K562 (cell line): ENCODE results near the gene VANGL1. TPM values are rescaled to one million over a fixed set of nuclear protein-coding genes. Genes with fewer than 3 reads are reported as not detected.

Source experiments
- ATAC-seq: fragments of 200-7000 bp; cut with Tn5 transposase; 3 replicates; pipeline ENCODE4 v1.9.1; 2020; ENCODE audit warnings: moderate library complexity
- BruUV-seq: library from RNA; stranded (reverse); fragments of 400-500 nt; replicated peaks from 2 replicates; lab custom pipeline; 2021; lab: Mats Ljungman, UMichigan
- CTCF ChIA-PET: fragments of 300-600 bp; formaldehyde crosslinking; extraction: SDS; loops from one replicate; lab custom pipeline; 2021; ENCODE audit warnings: low intra/inter-chr PET ratio; lab: Yijun Ruan, JAX
- POLR2A ChIA-PET: fragments of 300-600, 350-650 bp; sonication (Branson Sonifier 250); formaldehyde crosslinking; extraction: SDS; loops from one replicate; lab custom pipeline; 2021; ENCODE audit warnings: antibody characterized with exemption, inconsistent platforms; lab: Yijun Ruan, JAX
- DNase-seq, 4 experiments: peaks; one replicate each; pipeline versions ENCODE4 v3.0.0 to v3.0.0-alpha.2; 2011 to 2018; ENCODE audit warnings: low spot score in 3 of 4, mixed read lengths in 3 of 4; ENCODE audit errors: extremely low read depth in 1 of 4
- FAIRE-seq: peaks from 2 replicates; lab custom pipeline; 2011; peaks lifted over from hg19 to GRCh38; lab: Jason Lieb, UNC
- H2AFZ ChIP-seq: 2 replicates; pipeline ENCODE4 v1.6.0; 2011; ENCODE audit warnings: low read depth, low read length, control low read depth, inconsistent platforms
- H3K27ac ChIP-seq: fragments of 200-600 bp; 3 replicates; pipeline ENCODE4 v1.8.0; 2011; ENCODE audit warnings: low read depth, mild to moderate bottlenecking, control low read depth, inconsistent platforms, low read length, moderate library complexity, mixed read lengths; ENCODE audit errors: extremely low read depth
- H3K27me3 ChIP-seq, 2 experiments: fragments of 300-600 bp in 1 of 2; 2 replicates in 1 of 2; 3 replicates in 1 of 2; pipeline versions ENCODE4 v1.6.0 to v1.8.0; 2011; ENCODE audit warnings: inconsistent platforms in 2 of 2, low read length in 2 of 2, mild to moderate bottlenecking in 1 of 2, mixed read lengths in 1 of 2, moderate library complexity in 1 of 2; ENCODE audit not compliant: control insufficient read depth in 2 of 2, insufficient read depth in 2 of 2
- H3K36me3 ChIP-seq: fragments of 300-600 bp; 3 replicates; pipeline ENCODE4 v1.8.0; 2011; ENCODE audit warnings: mild to moderate bottlenecking, low read length, inconsistent platforms; ENCODE audit not compliant: control insufficient read depth, insufficient read depth
- H3K4me1 ChIP-seq, 2 experiments: fragments of 200-600 bp in 1 of 2; replicated peaks in 1 of 2; 2 replicates in 1 of 2; 3 replicates in 1 of 2; pipeline versions ENCODE4 v1.5.1 to v1.8.0; 2011; ENCODE audit warnings: inconsistent platforms in 2 of 2, low read length in 2 of 2, mild to moderate bottlenecking in 1 of 2, mixed read lengths in 1 of 2, moderate library complexity in 1 of 2; ENCODE audit not compliant: control insufficient read depth in 2 of 2, insufficient read depth in 2 of 2
- H3K4me2 ChIP-seq: 2 replicates; pipeline ENCODE4 v1.6.1; 2011; ENCODE audit warnings: low read length, control low read depth, inconsistent platforms, mixed read lengths; ENCODE audit not compliant: insufficient read depth
- H3K4me3 ChIP-seq: fragments of 200-600 bp; sonication (generic), shearing (Covaris generic); 2 replicates; pipeline ENCODE4 v1.5.1; 2016; ENCODE audit warnings: control low read depth, inconsistent platforms
- H3K79me2 ChIP-seq: fragments of 200-600 bp; 3 replicates; pipeline ENCODE4 v1.8.0; 2011; ENCODE audit warnings: low read length, inconsistent platforms; ENCODE audit not compliant: control insufficient read depth, insufficient read depth
- H3K9ac ChIP-seq, 2 experiments: 2 replicates each; pipeline versions ENCODE4 v1.6.0 to v1.6.1; 2011; ENCODE audit warnings: low read depth in 2 of 2, low read length in 2 of 2, control low read depth in 1 of 2, inconsistent platforms in 1 of 2, mild to moderate bottlenecking in 1 of 2, mixed read lengths in 1 of 2; ENCODE audit not compliant: insufficient read depth in 1 of 2
- H3K9me1 ChIP-seq: one replicate; pipeline ENCODE4 v1.6.0; 2011; ENCODE audit warnings: inconsistent platforms, mild to moderate bottlenecking, low read length, moderate library complexity; ENCODE audit not compliant: control insufficient read depth, insufficient read depth
- H3K9me3 ChIP-seq: replicated peaks from 2 replicates; pipeline ENCODE4 v1.5.1; 2011; ENCODE audit warnings: low read depth, low read length, inconsistent platforms; ENCODE audit not compliant: control insufficient read depth, insufficient read depth
- H4K20me1 ChIP-seq: replicated peaks from 2 replicates; pipeline ENCODE4 v1.6.1; 2011; ENCODE audit warnings: low read length, inconsistent platforms, mixed read lengths; ENCODE audit not compliant: control insufficient read depth, insufficient read depth
- CREB3 ChIP-seq: fragments of 450-650 bp; conservative IDR thresholded peaks from 2 replicates; pipeline ENCODE4 v1.6.1; 2016; ENCODE audit warnings: missing genetic modification characterization, low read depth, mild to moderate bottlenecking, missing compliant biosample characterization, moderate library complexity
- DMBX1 ChIP-seq: fragments of 250-450 bp; sonication (Bioruptor Pico); IDR thresholded peaks from 2 replicates; pipeline ENCODE4 v1.8.0; 2022; ENCODE audit warnings: inconsistent platforms, mild to moderate bottlenecking, moderate library complexity, borderline replicate concordance
- ZNF175 ChIP-seq: fragments of 200-800 bp; sonication (Bioruptor generic); IDR thresholded peaks from 2 replicates; pipeline ENCODE4 v1.6.1; 2016; ENCODE audit warnings: low read depth, mild to moderate bottlenecking, missing genetic modification characterization, missing compliant biosample characterization
- WGBS: fragments of 100-300 bp; shearing (Covaris generic); methylation state at CpG from one replicate; pipeline ENCODE4 v1.1.6; 2016; ENCODE audit warnings: low coverage, mixed read lengths; ENCODE audit not compliant: insufficient coverage; ENCODE audit errors: missing lambda C conversion rate; 5-methylcytosine and 5-hydroxymethylcytosine counted together
- in situ Hi-C: fragments of 300-500 bp; cut with MboI; formaldehyde crosslinking; loops from 4 replicates; pipeline ENCODE4 v1.15.0; 2018; ENCODE audit warnings: inconsistent platforms, mixed read lengths
- intact Hi-C: fragments of 100-400 bp; cut with micrococcal nuclease; formaldehyde crosslinking; loops from 2 replicates; pipeline ENCODE4 v1.14.2; 2022
- polyA plus RNA-seq, 8 experiments: library from polyadenylated mRNA; depleted of rRNA in 4 of 8; stranded (reverse) in 5 of 8; unstranded in 3 of 8; fragments of >200 nt; fragmentation: Nextera tagmentation in 2 of 8; fragmentation: Illumina TruSeq in 1 of 8; extraction: Ambion mirVana in 2 of 8; extraction: Trizol in 1 of 8; gene quantifications; 2 replicates each; pipeline versions ENCODE4 v1.2.1 to v1.2.3, GENCODE V29; 2011 to 2014; ENCODE audit warnings: inconsistent platforms in 1 of 8, missing spikeins in 1 of 8
- total RNA-seq, 7 experiments: library from RNA; depleted of rRNA in 6 of 7; stranded (reverse); fragments of >200 nt in 6 of 7; fragmentation: Illumina TruSeq in 2 of 7; extraction: Trizol in 2 of 7; gene quantifications; 2 replicates each; pipeline versions ENCODE4 v1.2.1 to v1.2.3, GENCODE V29; 2011 to 2021; ENCODE audit warnings: low replicate concordance in 1 of 7

The VANGL1 gene
- total and polyA plus RNA-seq, 9 of the 15 experiments (the other 6 are each of a cell fraction or from before 2014, with no cell fraction given): 0.90 to 12.8 (median 9.6) TPM

GRCh38 chr1:115676498-115677181, 34.9 kb downstream of the VANGL1 start:
- no peaks in the 10 kb centered on the region for H3K27me3 ChIP-seq
- WGBS: 82% methylated on average over 7 of the region's 7 CpGs
- no peak overlapping the region for H3K9ac ChIP-seq
- DNase-seq (no peak), FAIRE-seq (peak; percentile 37), ATAC-seq (no peak)
- H2AFZ ChIP-seq: no peak overlapping the region
- no TSS peak for BruUV-seq
- no peaks in the 10 kb centered on the region for H3K79me2 ChIP-seq
- peaks cover 2 to 5% of the 10 kb centered on the region in 2 experiments; a peak in 3 of 5 replicates for H3K4me1 ChIP-seq
- TF ChIP-seq ZNF175 (CRISPR knock-in tag) (no peak), CREB3 (tag) (no peak), DMBX1 (CRISPR knock-in tag) (no peak)
- POLR2A ChIA-PET: interaction anchor here (0.6 to 0.7 kb wide), 2 partner anchors 551 to 1604 kb away, joined by 3 read pairs; no protein-coding TSS in a partner anchor
- no peak overlapping the region for H3K27ac ChIP-seq
- H3K9me3 ChIP-seq: no peaks in the 10 kb centered on the region
- H3K4me2 ChIP-seq: no peak overlapping the region
- intact Hi-C loops (loop anchor here (1.0 to 5.0 kb wide), 2 partner anchors 34 to 67 kb away; partner anchors contain the start of gene VANGL1), in situ Hi-C loops (no loop called here)
- peaks cover 32% of the 10 kb centered on the region; the same call in 2 of the 3 replicates for H3K36me3 ChIP-seq
- CTCF ChIA-PET: interaction anchor here (2.4 kb wide), 1 partner anchor 69 kb away, joined by 9 read pairs; no protein-coding TSS in a partner anchor
- peaks cover 5% of the 10 kb centered on the region for H3K9me1 ChIP-seq
- no peak overlapping the region for H3K4me3 ChIP-seq
- H4K20me1 ChIP-seq: peaks cover 5% of the 10 kb centered on the region; the same call in 1 of the 2 replicates
